Endothelial cell of umbilical vein (primary cell): ENCODE results near the gene CSMD2. TPM values are rescaled to one million over a fixed set of nuclear protein-coding genes. Genes with fewer than 3 reads are reported as not detected.

Source experiments
- BruUV-seq: library from RNA; stranded (reverse); fragments of 400-500 nt; replicated peaks from 2 replicates; lab custom pipeline; 2021; lab: Mats Ljungman, UMichigan
- CTCF ChIA-PET: fragments of 300-600, 350-600 bp; sonication (Branson Sonifier 250); formaldehyde crosslinking; loops from one replicate; lab custom pipeline; 2021; ENCODE audit warnings: antibody characterized with exemption, inconsistent platforms; lab: Charles Lee
- POLR2A ChIA-PET: fragments of 300-600, 350-600 bp; sonication (Branson Sonifier 250); formaldehyde crosslinking; loops from one replicate; lab custom pipeline; 2021; ENCODE audit warnings: antibody characterized with exemption, inconsistent platforms; lab: Charles Lee
- DNase-seq: peaks from one replicate; pipeline ENCODE4 v3.0.0-alpha.2; 2011; ENCODE audit warnings: low read depth, low spot score
- FAIRE-seq: peaks from 2 replicates; lab custom pipeline; 2011; peaks lifted over from hg19 to GRCh38; lab: Jason Lieb, UNC
- H2AFZ ChIP-seq: 2 replicates; pipeline ENCODE4 v1.6.0; 2012; ENCODE audit warnings: low read depth, low read length, control low read depth, inconsistent platforms
- H3K27ac ChIP-seq: 2 replicates; pipeline ENCODE4 v1.5.1; 2011; ENCODE audit warnings: low read depth, mild to moderate bottlenecking, control low read depth, low read length, moderate library complexity; ENCODE audit not compliant: insufficient read depth
- H3K27me3 ChIP-seq, 2 experiments: 2 replicates each; pipeline versions ENCODE4 v1.6.0 to v1.6.1; 2011; ENCODE audit warnings: low read length in 2 of 2, mixed read lengths in 1 of 2; ENCODE audit not compliant: control insufficient read depth in 2 of 2, insufficient read depth in 2 of 2
- H3K36me3 ChIP-seq, 2 experiments: 2 replicates in 1 of 2; 3 replicates in 1 of 2; pipeline ENCODE4 v1.5.1; 2011; ENCODE audit warnings: low read length in 2 of 2, mild to moderate bottlenecking in 1 of 2, moderate library complexity in 1 of 2; ENCODE audit not compliant: control insufficient read depth in 2 of 2, insufficient read depth in 2 of 2; ENCODE audit errors: extremely low read depth in 1 of 2
- H3K4me1 ChIP-seq: 3 replicates; pipeline ENCODE4 v1.5.1; 2011; ENCODE audit warnings: mild to moderate bottlenecking, low read length; ENCODE audit not compliant: control insufficient read depth, insufficient read depth; ENCODE audit errors: extremely low read depth
- H3K4me2 ChIP-seq: 2 replicates; pipeline ENCODE4 v1.6.1; 2011; ENCODE audit warnings: low read length, control low read depth, mixed read lengths; ENCODE audit not compliant: insufficient read depth
- H3K4me3 ChIP-seq, 3 experiments: fragments of 200-600 bp in 1 of 3; sonication (generic), shearing (Covaris generic) in 1 of 3; replicated peaks in 1 of 3; 2 replicates each; pipeline ENCODE4 v1.5.1; 2011 to 2016; ENCODE audit warnings: control low read depth in 3 of 3, low read length in 3 of 3, mild to moderate bottlenecking in 2 of 3, inconsistent platforms in 1 of 3, low read depth in 1 of 3, moderate library complexity in 1 of 3; ENCODE audit not compliant: insufficient read depth in 1 of 3
- H3K79me2 ChIP-seq: 2 replicates; pipeline ENCODE4 v1.6.0; 2012; ENCODE audit warnings: low read length, inconsistent platforms; ENCODE audit not compliant: control insufficient read depth, insufficient read depth
- H3K9ac ChIP-seq: replicated peaks from 2 replicates; pipeline ENCODE3; 2011; ENCODE audit warnings: low read length, control low read depth; ENCODE audit not compliant: insufficient read depth; ENCODE audit errors: extremely low read depth
- H3K9me1 ChIP-seq: replicated peaks from 3 replicates; pipeline ENCODE4 v1.6.0; 2011; ENCODE audit warnings: mild to moderate bottlenecking, low read length; ENCODE audit not compliant: control insufficient read depth, insufficient read depth; ENCODE audit errors: extremely low read depth
- H3K9me3 ChIP-seq: replicated peaks from 2 replicates; pipeline ENCODE4 v1.5.1; 2012; ENCODE audit warnings: low read length, inconsistent platforms; ENCODE audit not compliant: control insufficient read depth, insufficient read depth
- H4K20me1 ChIP-seq: replicated peaks from 2 replicates; pipeline ENCODE3; 2011; ENCODE audit warnings: mild to moderate bottlenecking, low read length; ENCODE audit not compliant: control insufficient read depth, insufficient read depth; ENCODE audit errors: extremely low read depth
- CTCF ChIP-seq, 2 donors: IDR thresholded peaks; 1 replicate in 1 of 2; 2 replicates in 1 of 2; pipeline ENCODE4 v1.5.1; 2011; ENCODE audit warnings: low read length in 2 of 2, mild to moderate bottlenecking in 2 of 2, moderate library complexity in 2 of 2, control low read depth in 1 of 2, inconsistent platforms in 1 of 2, low read depth in 1 of 2; ENCODE audit not compliant: insufficient read depth in 1 of 2; ENCODE audit errors: extremely low read depth in 1 of 2
- EZH2 ChIP-seq: IDR thresholded peaks from 2 replicates; pipeline ENCODE4 v1.6.1; 2012; ENCODE audit warnings: borderline replicate concordance, low read depth, mild to moderate bottlenecking, moderate library complexity, low read length, inconsistent platforms; ENCODE audit not compliant: severe bottlenecking
- FOS ChIP-seq: IDR thresholded peaks from 2 replicates; pipeline ENCODE4 v1.6.1; 2011; ENCODE audit warnings: mild to moderate bottlenecking, low read length, moderate library complexity, borderline replicate concordance; ENCODE audit not compliant: insufficient read depth
- GATA2 ChIP-seq: IDR thresholded peaks from 2 replicates; pipeline ENCODE4 v1.7.0; 2011; ENCODE audit warnings: low read depth, mild to moderate bottlenecking, moderate library complexity, mixed read lengths, low read length; ENCODE audit not compliant: insufficient read length, insufficient read depth
- JUN ChIP-seq: IDR thresholded peaks from 2 replicates; pipeline ENCODE4 v1.6.1; 2011; ENCODE audit warnings: borderline replicate concordance, low read depth; ENCODE audit not compliant: insufficient read length, insufficient read depth
- MYC ChIP-seq: IDR thresholded peaks from one replicate; pipeline ENCODE4 v1.6.1; 2011; ENCODE audit warnings: mild to moderate bottlenecking, low read depth, low read length
- POLR2A ChIP-seq: IDR thresholded peaks from 2 replicates; pipeline ENCODE4 v1.6.1; 2012; ENCODE audit warnings: low read depth, mild to moderate bottlenecking, control low read depth, low read length
- POLR2AphosphoS5 ChIP-seq: IDR thresholded peaks from 2 replicates; pipeline ENCODE4 v1.6.1; 2012; ENCODE audit warnings: low read depth, mild to moderate bottlenecking, control low read depth, low read length, moderate library complexity; ENCODE audit not compliant: insufficient read depth
- dilution Hi-C: fragments of 300-500 bp; cut with MboI; formaldehyde crosslinking; loops from one replicate; pipeline ENCODE4 v1.15.0; 2019; ENCODE audit warnings: low sequenced_read_pairs; ENCODE audit not compliant: extremely low pct_ligation_motif_present
- intact Hi-C: fragments of 100-400 bp; cut with micrococcal nuclease; formaldehyde crosslinking; loops from one replicate; pipeline ENCODE4 v1.10.0; 2022
- polyA plus RNA-seq, 4 experiments: library from polyadenylated mRNA; depleted of rRNA in 3 of 4; stranded (reverse) in 3 of 4; unstranded in 1 of 4; fragments of >200 nt; gene quantifications; 2 replicates each; pipeline versions ENCODE4 v1.2.1 to v1.2.3, GENCODE V29; 2011 to 2012; ENCODE audit warnings: missing spikeins in 1 of 4
- total RNA-seq: library from RNA; stranded (reverse); gene quantifications from 2 replicates; pipeline ENCODE4 v1.2.3, GENCODE V29; 2021
- TF ChIP-seq, protein P1 (sequence below): IDR thresholded peaks from 2 replicates; pipeline ENCODE4 v1.6.1; 2011; ENCODE audit not compliant: insufficient read depth, insufficient read length

The CSMD2 gene
- total and polyA plus RNA-seq, 2 donors (not counting 3 experiments of a cell fraction or from before 2014, with no cell fraction given), result under 0.01 TPM; not detected in 1

GRCh38 chr1:33653226-33653625, 511.8 kb downstream of the CSMD2 start:
- CTCF ChIA-PET, result interaction anchor here (1.1 kb wide), 1 partner anchor 40 kb away, joined by 3 read pairs; no protein-coding TSS in a partner anchor
- Histone ChIP-seq H3K9me3 (no peaks in the 10 kb centered on the region), H3K9ac (no peak overlapping the region), H3K27ac (no peak overlapping the region), H3K4me2 (no peak overlapping the region), H3K36me3 (no peaks in the 10 kb centered on the region), H3K27me3 (no peaks in the 10 kb centered on the region), H4K20me1 (no peaks in the 10 kb centered on the region), H3K4me1 (no peaks in the 10 kb centered on the region), H3K79me2 (no peaks in the 10 kb centered on the region), H2AFZ (no peak overlapping the region), H3K9me1 (no peaks in the 10 kb centered on the region), H3K4me3 (no peak overlapping the region)
- intact Hi-C loops (no loop called here), dilution Hi-C loops (no loop called here)
- POLR2A ChIA-PET, result no interaction called here
- no peak for FAIRE-seq
- DNase-seq, result no peak
- no TSS peak for BruUV-seq
- TF ChIP-seq CTCF (IDR thresholded peaks at IDR 0.05; ENCODE audit: extremely low read depth in 1 of 2, insufficient read depth in 1 of 2, low read depth in 1 of 2, low read length in 2 of 2), result no peak
- no peak for TF ChIP-seq GATA2
- no peak for TF ChIP-seq MYC
- TF ChIP-seq FOS, result no peak
- TF ChIP-seq POLR2AphosphoS5, result no peak
- TF ChIP-seq EZH2, result no peak
- no peak for TF ChIP-seq POLR2A
- TF ChIP-seq JUN, result no peak
- TF ChIP-seq, protein P1, sequence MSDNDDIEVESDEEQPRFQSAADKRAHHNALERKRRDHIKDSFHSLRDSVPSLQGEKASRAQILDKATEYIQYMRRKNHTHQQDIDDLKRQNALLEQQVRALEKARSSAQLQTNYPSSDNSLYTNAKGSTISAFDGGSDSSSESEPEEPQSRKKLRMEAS, result no peak
